Dedifferentiated amniotic fluid mesenchymal stem cell (primary cell): ENCODE results near the gene PPM1F.

Experiments
- DNase-seq: peaks from one replicate; pipeline ENCODE4 v3.0.0-alpha.2; 2016; ENCODE audit errors: extremely low spot score

The PPM1F gene

GRCh38 chr22:21975854-21976345 is 23.3 kb upstream of the PPM1F start:
- no peak for DNase-seq

- DNase-seq: no peak
These were observed 22.6 kb upstream of the PPM1F start for GRCh38 chr22:21975273-21975672.

DNA sequence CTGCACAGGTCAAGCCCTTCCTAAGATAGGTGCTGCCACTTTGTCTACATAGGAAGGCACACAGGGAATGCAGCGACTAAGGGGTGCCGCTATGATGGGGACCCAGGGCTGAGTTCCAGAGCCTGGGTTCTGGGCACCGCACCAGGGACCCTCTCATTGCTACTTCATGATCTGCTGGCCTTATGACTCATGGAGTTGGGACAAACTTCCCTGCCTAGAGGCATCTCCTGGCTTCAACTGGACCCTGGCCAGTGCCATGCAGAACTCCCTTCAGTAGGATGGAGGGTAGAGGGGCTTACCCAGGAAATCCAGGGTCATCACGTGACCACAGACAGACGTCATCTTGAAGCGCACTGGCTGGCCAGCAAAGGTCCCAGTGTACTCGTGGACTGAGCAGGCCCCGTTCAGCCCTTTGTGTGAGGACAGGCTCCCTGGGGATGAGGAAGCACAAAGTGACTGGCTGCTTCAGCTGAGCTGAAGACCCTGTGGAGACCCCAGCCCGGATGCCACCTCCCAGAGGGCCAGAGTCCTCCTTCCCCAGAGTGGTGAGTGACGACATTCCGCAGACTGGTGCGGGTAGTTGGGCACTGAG is 21.5 kb upstream of the PPM1F start:
- no peak for DNase-seq

- no peak for DNase-seq
These were observed 20.2 kb upstream of the PPM1F start for GRCh38 chr22:21972806-21973205.

GRCh38 chr22:21972293-21972779 is 19.7 kb upstream of the PPM1F start:
- no peak for DNase-seq

DNA sequence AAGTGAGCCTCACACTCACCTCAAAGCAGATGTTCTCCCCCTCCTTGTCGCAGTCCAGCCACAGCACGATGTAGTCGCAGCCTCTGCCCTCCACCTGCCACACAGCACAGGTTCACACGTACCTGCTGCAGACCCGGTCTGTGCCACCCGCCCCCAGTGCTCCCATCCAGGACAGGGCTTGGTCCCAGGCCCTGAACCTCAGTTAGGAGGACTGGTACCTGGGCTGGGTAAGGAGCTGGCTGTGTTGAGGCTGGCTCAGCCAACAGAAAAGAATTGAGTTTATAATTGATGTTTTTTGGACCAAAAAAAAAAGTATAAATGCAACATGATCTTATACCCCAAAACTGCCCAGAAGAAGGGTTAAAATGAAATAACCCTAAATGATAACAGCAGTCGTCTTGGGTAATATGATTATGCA is 19.2 kb upstream of the PPM1F start:
- DNase-seq: no peak

- no peak for DNase-seq
These were observed 18.4 kb upstream of the PPM1F start for GRCh38 chr22:21970800-21971617.

DNA sequence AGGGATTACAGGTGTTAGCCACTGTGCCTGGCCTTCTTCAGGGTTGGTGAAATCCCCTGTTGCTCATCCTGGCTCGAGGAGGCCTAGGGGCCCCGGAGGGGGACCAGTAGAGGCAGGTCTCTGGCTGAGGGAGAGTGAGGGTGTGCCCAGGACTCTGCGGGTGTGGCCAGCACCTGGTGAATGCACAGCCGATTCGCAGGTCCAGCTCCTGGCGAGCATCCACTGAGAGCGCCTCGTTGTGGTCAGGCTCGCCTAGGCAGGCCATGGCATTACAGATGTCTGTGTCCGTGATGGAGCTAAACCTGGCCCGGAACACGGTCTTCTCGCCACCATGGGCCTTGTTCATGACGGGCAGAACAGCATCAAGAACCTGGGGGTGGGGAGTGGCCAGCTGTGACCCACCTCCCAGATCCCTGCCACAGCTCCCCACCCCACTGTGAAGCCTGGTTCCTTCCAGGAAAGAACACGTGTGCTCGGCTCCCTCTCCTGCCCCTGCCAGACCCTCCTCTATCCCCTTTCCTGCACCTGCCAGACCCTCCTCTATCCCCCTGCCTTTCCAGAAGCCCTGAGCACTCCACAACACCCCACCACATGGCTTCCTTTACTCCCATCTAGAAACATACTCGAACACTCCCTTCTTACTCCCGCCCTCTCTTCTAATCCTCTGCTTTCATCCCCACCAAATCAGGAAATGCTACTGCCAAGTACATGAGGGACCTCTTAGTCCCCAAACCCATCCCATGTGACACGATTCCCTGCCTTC is 17.6 kb upstream of the PPM1F start:
- DNase-seq: no peak

- DNase-seq: peak; percentile 6
These were observed 15.9 kb upstream of the PPM1F start for GRCh38 chr22:21968452-21969129.

DNA sequence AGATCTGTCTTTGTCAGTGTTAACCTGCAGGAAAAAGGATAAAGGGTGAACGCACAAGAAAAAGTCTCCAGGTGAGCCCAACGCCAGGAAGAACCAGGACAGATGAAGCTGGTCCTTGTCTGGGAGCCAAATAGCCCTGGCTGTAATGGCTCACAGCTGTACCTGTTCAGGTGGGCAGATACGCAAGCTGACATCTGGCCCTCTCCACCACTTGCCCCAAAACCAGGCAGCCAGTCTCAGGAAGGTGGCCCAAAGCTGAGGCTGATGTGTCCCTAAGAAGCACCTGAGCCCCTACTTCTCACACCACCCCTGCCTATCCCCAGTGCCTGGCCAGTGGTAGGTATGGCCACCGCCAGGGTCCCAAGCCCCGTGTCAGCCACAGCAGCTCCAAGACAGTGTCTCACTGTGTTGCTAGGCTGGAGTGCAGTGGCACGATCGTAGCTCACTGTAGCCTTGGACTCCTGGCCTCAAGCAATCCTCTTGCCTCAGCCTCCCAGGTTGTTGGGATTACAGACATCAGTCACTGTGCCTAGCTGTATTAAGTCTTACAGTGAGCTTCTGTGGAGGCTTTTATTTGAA is 15.1 kb upstream of the PPM1F start:
- DNase-seq: peak; percentile 9

DNA sequence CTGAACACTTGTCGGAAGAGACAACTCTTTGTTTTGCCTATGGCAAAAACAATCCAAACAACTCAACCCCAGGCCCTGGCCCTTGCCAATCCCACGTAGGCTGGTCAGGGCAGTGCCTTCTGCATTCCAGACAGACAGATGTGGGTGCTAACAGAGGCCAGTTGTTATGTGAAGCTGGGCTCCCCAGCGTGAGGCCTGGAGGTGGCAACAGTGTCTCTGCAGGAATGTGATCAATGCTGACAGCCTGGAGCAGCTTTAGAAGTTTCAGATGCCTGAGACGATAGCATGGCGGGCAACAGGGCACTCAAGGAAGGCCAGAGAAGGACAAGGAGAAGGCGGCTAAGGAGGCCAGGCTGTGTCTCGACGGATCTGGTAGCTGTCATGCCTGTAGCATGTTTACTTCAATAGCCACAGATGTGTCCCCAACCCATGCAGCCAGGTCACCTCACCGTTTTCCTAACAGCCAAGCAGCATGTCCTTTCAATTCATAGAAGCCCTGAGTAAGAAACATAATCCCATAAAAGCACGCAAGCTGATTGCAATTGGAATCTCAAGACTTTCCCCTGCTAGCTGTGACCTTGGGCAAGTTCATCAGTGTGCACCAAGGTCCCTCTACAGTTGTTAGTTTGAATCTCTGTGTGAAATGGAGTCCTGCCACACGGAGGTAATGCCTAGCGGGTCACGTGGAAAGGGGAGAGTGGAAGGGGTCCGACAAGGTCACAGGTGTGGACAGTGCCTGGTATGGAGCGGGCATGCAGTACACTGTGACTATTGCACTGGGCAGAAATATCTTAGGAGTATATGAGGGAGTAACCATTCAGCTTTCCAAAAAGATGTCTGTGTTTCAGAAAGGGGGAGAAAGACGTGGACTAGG is 14.2 kb upstream of the PPM1F start:
- DNase-seq: no peak

DNA sequence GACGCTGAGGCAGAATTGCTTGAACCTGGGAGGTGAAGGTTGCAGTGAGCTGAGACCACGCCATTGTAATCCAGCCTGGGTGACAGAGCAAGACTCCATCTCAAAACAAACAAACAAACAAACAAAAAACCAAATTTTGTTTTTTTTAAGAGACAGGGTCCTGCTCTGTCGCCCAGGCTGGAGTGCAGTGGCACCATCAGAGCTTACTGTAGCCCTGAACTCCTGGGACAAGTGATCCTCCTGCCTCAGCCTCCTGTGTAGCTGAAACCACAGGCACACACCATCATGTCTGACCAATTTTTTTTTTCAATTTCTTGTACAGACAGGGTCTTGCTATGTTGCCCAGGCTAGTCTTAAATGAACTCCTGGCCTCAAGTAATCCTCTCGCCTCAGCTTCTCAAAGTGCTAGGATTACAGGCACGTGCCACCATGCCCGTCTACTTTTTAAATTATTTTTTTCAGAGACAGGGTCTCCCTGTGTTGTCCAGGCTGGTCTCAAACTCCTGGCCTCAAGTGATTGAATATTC is 13.2 kb upstream of the PPM1F start:
- DNase-seq: no peak

- no peak for DNase-seq
These were observed 12.4 kb upstream of the PPM1F start for GRCh38 chr22:21964918-21965484.

GRCh38 chr22:21964234-21964633 is 11.6 kb upstream of the PPM1F start:
- DNase-seq: no peak

- no peak for DNase-seq
These were observed 11.2 kb upstream of the PPM1F start for GRCh38 chr22:21963790-21964211.

DNA sequence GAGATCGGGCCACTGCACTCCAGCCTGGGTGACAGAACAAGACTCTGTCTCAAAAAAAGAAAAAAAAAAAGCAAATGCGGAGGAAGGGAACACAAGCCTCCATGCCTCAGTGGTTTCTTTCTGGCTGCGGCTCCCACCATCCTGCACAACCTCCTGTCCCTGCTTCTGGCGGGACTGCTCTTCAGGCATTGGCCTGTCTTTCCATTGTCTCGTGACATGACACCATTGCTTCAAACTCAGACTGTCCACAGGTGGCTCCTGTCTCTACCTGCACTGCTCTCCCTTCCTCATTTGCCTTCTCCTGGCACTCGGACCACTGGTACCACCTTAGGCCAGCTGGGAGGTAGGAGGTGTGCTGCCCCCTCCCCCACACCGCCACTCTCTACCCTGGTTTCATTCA is 10.6 kb upstream of the PPM1F start:
- no peak for DNase-seq

GRCh38 chr22:21962655-21962949 is 10.0 kb upstream of the PPM1F start:
- no peak for DNase-seq

GRCh38 chr22:21961886-21962654 is 9.4 kb upstream of the PPM1F start:
- DNase-seq: no peak

DNA sequence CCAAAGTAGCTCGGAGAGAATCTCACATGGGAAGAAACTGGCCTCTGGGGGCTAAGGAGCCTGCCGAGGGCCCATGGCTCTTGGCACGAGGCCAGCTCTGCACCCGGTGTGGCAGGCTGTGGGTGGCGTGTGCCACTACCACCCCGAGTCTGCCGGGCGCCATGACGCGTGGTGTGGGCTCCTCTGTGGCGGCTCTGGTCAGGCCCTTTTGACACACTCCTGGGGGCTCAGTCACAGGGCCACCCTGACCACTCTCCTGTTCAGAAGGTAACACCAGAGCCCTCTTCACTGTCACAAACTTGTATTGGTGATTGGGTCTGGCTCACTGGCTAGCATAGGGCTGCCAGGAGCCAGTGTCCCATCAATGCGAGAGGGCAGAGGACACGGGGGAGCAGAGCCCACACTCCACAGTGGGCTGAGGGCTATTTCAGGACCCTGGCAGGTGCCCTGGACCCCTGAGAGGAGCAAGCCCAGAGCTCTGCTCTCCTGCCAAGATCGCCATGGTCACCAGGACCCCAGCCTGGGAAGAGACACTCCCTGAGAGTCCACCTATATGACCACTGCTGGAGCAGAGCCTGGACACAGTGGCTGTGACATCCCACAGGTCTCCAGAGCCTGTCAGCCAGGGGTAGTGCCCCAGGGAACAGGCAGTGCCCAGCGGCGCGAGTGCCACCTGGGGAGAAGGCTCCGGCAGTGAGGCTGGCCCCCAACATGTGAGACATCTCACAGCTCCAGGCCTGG is 8.6 kb upstream of the PPM1F start:
- DNase-seq: no peak
